Nephron (organoid): ENCODE data around the gene CDC25A.

ENCODE experiments used
- H3K27ac Mint-ChIP-seq, 3 experiments: 2 replicates each; pipeline ENCODE4 v1.8.0; 2020; ENCODE audit warnings: mixed read lengths in 3 of 3, mild to moderate bottlenecking in 2 of 3, moderate library complexity in 1 of 3
- H3K27me3 Mint-ChIP-seq: 2 replicates; pipeline ENCODE4 v1.8.0; 2021; ENCODE audit warnings: low read depth, mild to moderate bottlenecking, moderate library complexity, mixed read lengths
- H3K36me3 Mint-ChIP-seq: 2 replicates; pipeline ENCODE4 v1.8.0; 2020; ENCODE audit warnings: low read depth, mixed read lengths
- H3K4me1 Mint-ChIP-seq: 2 replicates; pipeline ENCODE4 v1.8.0; 2020; ENCODE audit warnings: mixed read lengths
- H3K4me3 Mint-ChIP-seq, 3 experiments: 2 replicates each; pipeline ENCODE4 v1.8.0; 2020; ENCODE audit warnings: mild to moderate bottlenecking in 3 of 3, mixed read lengths in 3 of 3, moderate library complexity in 2 of 3
- H3K9me3 Mint-ChIP-seq: 2 replicates; pipeline ENCODE4 v1.8.0; 2020; ENCODE audit warnings: mixed read lengths
- TF ChIP-seq, protein P1 (sequence below), 3 experiments: fragments of 200-600 bp; sonication (generic); IDR thresholded peaks; one replicate each; pipeline ENCODE4 v1.5.0; 2021; ENCODE audit warnings: antibody characterized with exemption in 3 of 3; ENCODE audit not compliant: unreplicated experiment in 3 of 3

CDC25A gene

DNA sequence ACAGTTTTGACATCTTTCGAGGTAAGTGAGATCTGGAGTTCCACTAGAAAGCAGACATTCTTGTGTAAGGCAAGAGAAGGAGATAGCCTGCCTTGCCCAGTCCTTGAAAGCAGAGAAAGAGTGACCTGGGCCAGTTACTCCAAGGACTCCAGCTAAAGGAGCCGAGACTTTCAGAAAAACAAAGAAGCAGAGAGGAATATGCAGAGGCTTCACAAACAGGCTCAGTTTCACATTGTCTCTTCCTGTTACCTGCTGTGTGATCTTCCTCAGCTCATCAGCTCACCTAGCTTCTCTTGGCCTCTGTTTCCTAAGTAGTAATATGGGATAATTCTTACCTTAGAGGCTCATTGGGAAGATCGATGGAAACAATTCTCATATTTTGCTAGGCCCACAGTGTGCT lies 81.0 kb downstream of the CDC25A start:
- peaks cover 3% of the 10 kb centered on the region for H3K27me3 Mint-ChIP-seq
- H3K36me3 Mint-ChIP-seq, result no peaks in the 10 kb centered on the region
- no peaks in the 10 kb centered on the region for H3K4me1 Mint-ChIP-seq
- H3K9me3 Mint-ChIP-seq, result no peaks in the 10 kb centered on the region
- no peak overlapping the region for H3K4me3 Mint-ChIP-seq
- TF ChIP-seq, protein P1, sequence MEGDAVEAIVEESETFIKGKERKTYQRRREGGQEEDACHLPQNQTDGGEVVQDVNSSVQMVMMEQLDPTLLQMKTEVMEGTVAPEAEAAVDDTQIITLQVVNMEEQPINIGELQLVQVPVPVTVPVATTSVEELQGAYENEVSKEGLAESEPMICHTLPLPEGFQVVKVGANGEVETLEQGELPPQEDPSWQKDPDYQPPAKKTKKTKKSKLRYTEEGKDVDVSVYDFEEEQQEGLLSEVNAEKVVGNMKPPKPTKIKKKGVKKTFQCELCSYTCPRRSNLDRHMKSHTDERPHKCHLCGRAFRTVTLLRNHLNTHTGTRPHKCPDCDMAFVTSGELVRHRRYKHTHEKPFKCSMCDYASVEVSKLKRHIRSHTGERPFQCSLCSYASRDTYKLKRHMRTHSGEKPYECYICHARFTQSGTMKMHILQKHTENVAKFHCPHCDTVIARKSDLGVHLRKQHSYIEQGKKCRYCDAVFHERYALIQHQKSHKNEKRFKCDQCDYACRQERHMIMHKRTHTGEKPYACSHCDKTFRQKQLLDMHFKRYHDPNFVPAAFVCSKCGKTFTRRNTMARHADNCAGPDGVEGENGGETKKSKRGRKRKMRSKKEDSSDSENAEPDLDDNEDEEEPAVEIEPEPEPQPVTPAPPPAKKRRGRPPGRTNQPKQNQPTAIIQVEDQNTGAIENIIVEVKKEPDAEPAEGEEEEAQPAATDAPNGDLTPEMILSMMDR (IDR thresholded peaks at IDR 0.05; ENCODE audit: unreplicated experiment in 3 of 3), result no peak
- no peak overlapping the region for H3K27ac Mint-ChIP-seq
